Liver (tissue), 9 donors: ENCODE results near the gene LRRC27. TPM values are rescaled to one million over a fixed set of nuclear protein-coding genes. Genes with fewer than 3 reads are reported as not detected.

Source experiments
- DNase-seq: peaks from one replicate; pipeline ENCODE4 v3.0.0-alpha.2; 2017; ENCODE audit warnings: low spot score
- H3K27ac ChIP-seq, 2 donors: one replicate each; pipeline ENCODE4 v1.7.0; 2013; ENCODE audit warnings: inconsistent platforms in 2 of 2, low read length in 2 of 2, control low read depth in 1 of 2, low read depth in 1 of 2, mild to moderate bottlenecking in 1 of 2
- H3K27me3 ChIP-seq, 4 donors: one replicate each; pipeline versions ENCODE4 v1.6.1 to v1.7.0; 2013; ENCODE audit warnings: low read length in 3 of 4, inconsistent platforms in 1 of 4, mild to moderate bottlenecking in 1 of 4, moderate library complexity in 1 of 4; ENCODE audit not compliant: control insufficient read depth in 4 of 4, insufficient read depth in 4 of 4
- H3K36me3 ChIP-seq, 4 donors: one replicate each; pipeline versions ENCODE4 v1.6.1 to v1.7.0; 2013; ENCODE audit warnings: low read length in 3 of 4, mild to moderate bottlenecking in 3 of 4, low read depth in 1 of 4, moderate library complexity in 1 of 4; ENCODE audit not compliant: control insufficient read depth in 4 of 4, insufficient read depth in 3 of 4
- H3K4me1 ChIP-seq, 4 donors: one replicate each; pipeline versions ENCODE4 v1.6.1 to v1.7.0; 2013; ENCODE audit warnings: low read length in 3 of 4, mild to moderate bottlenecking in 3 of 4, moderate library complexity in 1 of 4; ENCODE audit not compliant: control insufficient read depth in 4 of 4, insufficient read depth in 4 of 4
- H3K4me3 ChIP-seq, 3 donors: one replicate each; pipeline versions ENCODE4 v1.6.1 to v1.7.0; 2013; ENCODE audit warnings: low read length in 3 of 3, control low read depth in 1 of 3, low read depth in 1 of 3, mild to moderate bottlenecking in 1 of 3
- H3K9ac ChIP-seq, 2 donors: one replicate each; pipeline ENCODE4 v1.7.0; 2013; ENCODE audit warnings: low read length in 2 of 2, mild to moderate bottlenecking in 2 of 2, moderate library complexity in 2 of 2, control low read depth in 1 of 2, low read depth in 1 of 2
- H3K9me3 ChIP-seq, 4 donors: one replicate each; pipeline versions ENCODE4 v1.6.1 to v1.7.0; 2013; ENCODE audit warnings: low read length in 3 of 4; ENCODE audit not compliant: control insufficient read depth in 4 of 4
- ATF3 ChIP-seq: IDR thresholded peaks from 2 replicates; pipeline ENCODE4 v1.6.1; 2016; ENCODE audit warnings: antibody characterized with exemption
- CTCF ChIP-seq: fragments of 150-350 bp; IDR thresholded peaks from 2 replicates; pipeline ENCODE4 v1.5.1; 2017; ENCODE audit warnings: improper control_type of control experiment, low read depth, low read length; ENCODE audit not compliant: missing input control
- FOXA1 ChIP-seq: IDR thresholded peaks from 2 replicates; pipeline ENCODE4 v1.6.1; 2016; ENCODE audit warnings: antibody characterized with exemption
- FOXA2 ChIP-seq: IDR thresholded peaks from 2 replicates; pipeline ENCODE4 v1.6.1; 2016; ENCODE audit warnings: antibody characterized with exemption
- HNF4A ChIP-seq, 2 donors: conservative IDR thresholded peaks; 2 replicates each; pipeline ENCODE4 v1.6.1; 2016; ENCODE audit warnings: antibody characterized with exemption in 2 of 2, mild to moderate bottlenecking in 2 of 2
- JUND ChIP-seq, 2 donors: IDR thresholded peaks; 2 replicates each; pipeline ENCODE4 v1.6.1; 2016; ENCODE audit warnings: antibody characterized with exemption in 2 of 2
- MAX ChIP-seq: IDR thresholded peaks from 2 replicates; pipeline ENCODE4 v1.6.1; 2016; ENCODE audit warnings: antibody characterized with exemption
- TAF1 ChIP-seq: conservative IDR thresholded peaks from 2 replicates; pipeline ENCODE4 v1.6.1; 2016; ENCODE audit warnings: antibody characterized with exemption, mild to moderate bottlenecking
- ZBTB33 ChIP-seq: IDR thresholded peaks from 2 replicates; pipeline ENCODE4 v1.6.1; 2016; ENCODE audit warnings: antibody characterized with exemption
- WGBS: extraction: QIAGEN DNeasy Blood & Tissue Kit; methylation state at CpG from one replicate; pipeline ENCODE4 v1.1.7; 2013; 5-methylcytosine and 5-hydroxymethylcytosine counted together
- polyA plus RNA-seq, 2 donors: library from polyadenylated mRNA; stranded (reverse) in 1 of 2; unstranded in 1 of 2; fragments of 200-250 nt in 1 of 2; fragments of >200 nt in 1 of 2; fragmentation: Nextera tagmentation in 1 of 2; extraction: Ambion mirVana in 1 of 2; gene quantifications; one replicate each; pipeline versions ENCODE4 v1.2.1 to v1.2.3, GENCODE V29; 2013 to 2015
- total RNA-seq, 2 donors: library from RNA; depleted of rRNA; stranded (reverse); fragments of >200 nt; gene quantifications; one replicate each; pipeline ENCODE4 v1.2.3, GENCODE V29; 2014
- donor health status: healthy.
- donor health status: healthy.
- donor health status: healthy.
- donor health status: healthy.
- donor health status: healthy.

Gene LRRC27
- total and polyA plus RNA-seq, 4 donors, result 1.8 to 2.8 (median 2.6) TPM

- Histone ChIP-seq H3K9me3 (no peaks in the 10 kb centered on the region), H3K36me3 (no peaks in the 10 kb centered on the region), H3K27ac (no peak overlapping the region), H3K9ac (no peak overlapping the region), H3K4me3 (no peak overlapping the region), H3K27me3 (no peaks in the 10 kb centered on the region), H3K4me1 (peaks cover 0 to 13% (median 7%) of the 10 kb centered on the region in 4 donors)
- WGBS, result 78% methylated on average over 20 of the region's 20 CpGs
- no peak for DNase-seq
- no peak for TF ChIP-seq CTCF
These were observed 86.0 kb downstream of the LRRC27 start for GRCh38 chr10:132417957-132418441.

GRCh38 chr10:132418527-132419416 lies 86.8 kb downstream of the LRRC27 start:
- Histone ChIP-seq H3K9me3 (no peaks in the 10 kb centered on the region), H3K4me1 (peaks cover 0 to 13% (median 7%) of the 10 kb centered on the region in 4 donors), H3K4me3 (no peak overlapping the region), H3K27ac (no peak overlapping the region), H3K36me3 (no peaks in the 10 kb centered on the region), H3K27me3 (no peaks in the 10 kb centered on the region), H3K9ac (no peak overlapping the region)
- WGBS, result 71% methylated on average over 18 of the region's 18 CpGs
- TF ChIP-seq CTCF (no peak), JUND (IDR thresholded peaks at IDR 0.05) (no peak), FOXA2 (no peak), HNF4A (conservative IDR thresholded peaks at IDR 0.05) (no peak), MAX (no peak), TAF1 (no peak), ATF3 (no peak), FOXA1 (no peak), ZBTB33 (no peak)
- DNase-seq, result no peak
